Lower leg skin (tissue), 4 donors: ENCODE measurements around the gene TIGD1. TPM values are rescaled to one million over a fixed set of nuclear protein-coding genes. Genes with fewer than 3 reads are reported as not detected.
A peak's percentile ranks its signal among the peaks of the same experiment; 100 is the strongest.

ENCODE experiments used
- DNase-seq, 2 donors: peaks; one replicate each; pipeline ENCODE4 v3.0.0-alpha.2; 2019; ENCODE audit warnings: low spot score in 2 of 2
- H3K4me3 ChIP-seq: fragments of 200-600 bp; sonication (generic); 2 replicates; pipeline ENCODE4 v1.5.1; 2017; ENCODE audit warnings: mild to moderate bottlenecking, low read depth; ENCODE audit not compliant: poor library complexity, severe bottlenecking
- CTCF ChIP-seq, 3 donors: fragments of 450-650 bp; IDR thresholded peaks; one replicate each; pipeline ENCODE4 v1.5.1; 2016; ENCODE audit warnings: antibody characterized with exemption in 3 of 3, mild to moderate bottlenecking in 3 of 3, moderate library complexity in 2 of 3
- POLR2A ChIP-seq, 2 donors: fragments of 450-650 bp; IDR thresholded peaks; one replicate each; pipeline ENCODE4 v1.6.1; 2016 to 2017; ENCODE audit warnings: antibody characterized with exemption in 2 of 2, mild to moderate bottlenecking in 1 of 2, moderate library complexity in 1 of 2
- WGBS, 2 donors: methylation state at CpG; one replicate each; pipeline ENCODE4 v1.1.5; 2018; 5-methylcytosine and 5-hydroxymethylcytosine counted together
- intact Hi-C: fragments of 100-400 bp; cut with DNase I; formaldehyde crosslinking; loops from one replicate; pipeline ENCODE4 v1.15.0; 2023; ENCODE audit warnings: low total_unique reads
- total RNA-seq, 4 donors: library from RNA; depleted of rRNA; stranded (reverse); fragments of >200 nt; gene quantifications; one replicate each; pipeline ENCODE4 v1.1.0, GENCODE V29; 2016

The TIGD1 gene
- 1 to 10 TPM; 2.2 to 5.4 (median 5.1) TPM for total RNA-seq

- intact Hi-C loops = no loop called here
- H3K4me3 ChIP-seq = peak within 1 kb of the TSS; percentile 70
- 1% methylated on average over 57 to 62 of the region's 81 CpGs for WGBS, 2 donors
- peak; percentile 92 to 99 for DNase-seq
- TF ChIP-seq CTCF (IDR thresholded peaks at IDR 0.05) = peak in 1 of 3 donors; percentile 20
- no peak for TF ChIP-seq POLR2A (IDR thresholded peaks at IDR 0.05)
Measured at GRCh38 chr2:232550354-232551249, at the start of gene TIGD1, which contains the start of gene EIF4E2. TSS of gene TIGD1 (minus strand) at chr2:232550557. CDS start at chr2:232549882, 675 bp downstream. TSS of gene EIF4E2 (plus strand) at chr2:232550689. CDS start at chr2:232550725, 36 bp downstream.

- no peak for DNase-seq
- TF ChIP-seq CTCF (IDR thresholded peaks at IDR 0.05) (no peak), POLR2A (IDR thresholded peaks at IDR 0.05) (no peak)
- no peak overlapping the region for H3K4me3 ChIP-seq
- WGBS, 2 donors = 73 to 78% methylated on average over 4 of the region's 4 CpGs
- intact Hi-C loops = no loop called here
Measured at GRCh38 chr2:232598293-232598692, 47.9 kb upstream of the TIGD1 start.

GRCh38 chr2:232597362-232598079 is 47.2 kb upstream of the TIGD1 start:
- intact Hi-C loops = no loop called here
- 78 to 95% methylated on average over 7 of the region's 7 CpGs for WGBS, 2 donors
- TF ChIP-seq CTCF (IDR thresholded peaks at IDR 0.05) = no peak
- no peak for TF ChIP-seq POLR2A (IDR thresholded peaks at IDR 0.05)
- no peak for DNase-seq
- no peak overlapping the region for H3K4me3 ChIP-seq

- intact Hi-C loops = no loop called here
- 66 to 77% methylated on average over 7 of the region's 7 CpGs for WGBS, 2 donors
- H3K4me3 ChIP-seq = no peak overlapping the region
- no peak for DNase-seq
- no peak for TF ChIP-seq POLR2A (IDR thresholded peaks at IDR 0.05)
Measured at GRCh38 chr2:232593982-232594381, 43.6 kb upstream of the TIGD1 start.

GRCh38 chr2:232592772-232593395 is 42.5 kb upstream of the TIGD1 start:
- intact Hi-C loops = no loop called here
- DNase-seq = no peak

More at GRCh38 chr2:232592772-232593395, 42.5 kb upstream of the TIGD1 start:
- no peak overlapping the region for H3K4me3 ChIP-seq
- TF ChIP-seq POLR2A (IDR thresholded peaks at IDR 0.05) (no peak), CTCF (IDR thresholded peaks at IDR 0.05) (no peak)
- 53 to 56% methylated on average over 3 of the region's 3 CpGs for WGBS, 2 donors
